NCI-H1092 (cell line): ENCODE results near the gene TMEM53.

Source experiments
- DNase-seq: peaks from one replicate; lab custom pipeline; 2025; lab: John Stamatoyannopoulos, UW

Gene TMEM53

GRCh38 chr1:44696789-44697345 lies 22.6 kb upstream of the TMEM53 start:
- no peak for DNase-seq

- DNase-seq = no peak
These were observed 21.8 kb upstream of the TMEM53 start for GRCh38 chr1:44696101-44696500.

GRCh38 chr1:44695671-44696070 lies 21.4 kb upstream of the TMEM53 start:
- DNase-seq = no peak

GRCh38 chr1:44694863-44695478 lies 20.7 kb upstream of the TMEM53 start:
- DNase-seq = no peak

- DNase-seq = no peak
These were observed 19.6 kb upstream of the TMEM53 start for GRCh38 chr1:44693900-44694299.

- DNase-seq = no peak
These were observed 18.9 kb upstream of the TMEM53 start for GRCh38 chr1:44693159-44693558.

- DNase-seq = no peak
These were observed 15.1 kb upstream of the TMEM53 start for GRCh38 chr1:44689447-44689765.

- DNase-seq = no peak
These were observed 14.6 kb upstream of the TMEM53 start for GRCh38 chr1:44688760-44689446.

- no peak for DNase-seq
These were observed 11.6 kb upstream of the TMEM53 start for GRCh38 chr1:44685881-44686280.

GRCh38 chr1:44685218-44685617 lies 10.9 kb upstream of the TMEM53 start:
- no peak for DNase-seq

- DNase-seq = no peak
These were observed 10.2 kb upstream of the TMEM53 start for GRCh38 chr1:44684525-44684924.

- DNase-seq = no peak
These were observed 8.6 kb upstream of the TMEM53 start for GRCh38 chr1:44682883-44683265.

- DNase-seq = no peak
These were observed 7.9 kb upstream of the TMEM53 start for GRCh38 chr1:44681905-44682882.

GRCh38 chr1:44679468-44679867 lies 5.2 kb upstream of the TMEM53 start:
- no peak for DNase-seq

- DNase-seq = no peak
These were observed 4.3 kb upstream of the TMEM53 start for GRCh38 chr1:44678626-44679025.

- no peak for DNase-seq
These were observed 3.8 kb upstream of the TMEM53 start for GRCh38 chr1:44678120-44678519.

GRCh38 chr1:44677201-44677766 lies 3.0 kb upstream of the TMEM53 start:
- DNase-seq = no peak

GRCh38 chr1:44676484-44677200 lies 2.4 kb upstream of the TMEM53 start:
- no peak for DNase-seq

GRCh38 chr1:44675186-44675585 lies 905 bp upstream of the TMEM53 start:
- no peak for DNase-seq

GRCh38 chr1:44673675-44674112 lies 587 bp downstream of the TMEM53 start:
- DNase-seq = no peak

- DNase-seq = no peak
These were observed 1.2 kb downstream of the TMEM53 start for GRCh38 chr1:44672961-44673674.
